Measurements from ENCODE around the gene PCA3. TPM values are rescaled to one million over a fixed set of nuclear protein-coding genes. Genes with fewer than 3 reads are reported as not detected.

Gene PCA3
- total and polyA plus RNA-seq, 7 donors = under 0.01 to 0.79 (median 0.44) TPM; not detected in 3

DNA sequence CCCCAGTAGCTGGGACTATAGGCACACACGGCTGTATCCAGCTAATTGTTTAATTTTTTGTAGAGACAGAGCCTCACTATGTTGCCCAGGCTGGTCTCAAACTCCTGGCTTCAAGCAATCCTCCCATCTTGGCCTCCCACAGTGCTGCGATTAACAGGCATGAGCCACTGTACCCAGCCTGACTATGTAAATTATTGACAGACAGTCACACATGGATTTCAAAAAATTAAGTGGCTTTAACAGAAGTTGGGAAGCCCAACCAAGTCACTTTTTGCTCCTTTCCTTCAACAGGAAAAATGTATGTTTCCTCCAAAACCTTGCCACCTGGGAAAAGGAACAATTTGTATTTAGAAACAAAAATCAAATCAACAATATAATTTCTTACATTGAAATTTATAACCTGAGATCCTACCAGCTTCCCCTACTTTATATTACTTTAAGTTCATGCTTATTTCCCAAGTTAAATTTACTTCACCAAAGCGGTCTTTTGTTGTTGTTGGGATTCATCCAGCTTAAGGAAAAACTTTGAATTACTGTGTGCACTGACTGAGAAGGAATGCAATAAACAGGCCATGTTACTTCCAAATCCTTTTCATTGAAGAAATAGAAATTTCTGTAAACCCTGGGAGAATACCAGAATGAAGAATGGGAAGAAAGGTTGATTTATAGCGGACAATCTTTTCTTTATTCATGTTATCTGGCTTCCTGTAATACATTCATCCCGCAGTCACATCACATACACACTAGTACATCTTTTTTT is 8.6 kb downstream of the PCA3 start:
- intact Hi-C loops (cut with DNase I) = no loop called here
- DNase-seq = no peak
- H3K4me1 ChIP-seq = peaks cover 0 to 14% (median 9%) of the 10 kb centered on the region in 4 donors
- TF ChIP-seq POLR2AphosphoS5 (IDR thresholded peaks at IDR 0.05) = no peak
- TF ChIP-seq EP300 (IDR thresholded peaks at IDR 0.05) = no peak
- TF ChIP-seq, protein P1, sequence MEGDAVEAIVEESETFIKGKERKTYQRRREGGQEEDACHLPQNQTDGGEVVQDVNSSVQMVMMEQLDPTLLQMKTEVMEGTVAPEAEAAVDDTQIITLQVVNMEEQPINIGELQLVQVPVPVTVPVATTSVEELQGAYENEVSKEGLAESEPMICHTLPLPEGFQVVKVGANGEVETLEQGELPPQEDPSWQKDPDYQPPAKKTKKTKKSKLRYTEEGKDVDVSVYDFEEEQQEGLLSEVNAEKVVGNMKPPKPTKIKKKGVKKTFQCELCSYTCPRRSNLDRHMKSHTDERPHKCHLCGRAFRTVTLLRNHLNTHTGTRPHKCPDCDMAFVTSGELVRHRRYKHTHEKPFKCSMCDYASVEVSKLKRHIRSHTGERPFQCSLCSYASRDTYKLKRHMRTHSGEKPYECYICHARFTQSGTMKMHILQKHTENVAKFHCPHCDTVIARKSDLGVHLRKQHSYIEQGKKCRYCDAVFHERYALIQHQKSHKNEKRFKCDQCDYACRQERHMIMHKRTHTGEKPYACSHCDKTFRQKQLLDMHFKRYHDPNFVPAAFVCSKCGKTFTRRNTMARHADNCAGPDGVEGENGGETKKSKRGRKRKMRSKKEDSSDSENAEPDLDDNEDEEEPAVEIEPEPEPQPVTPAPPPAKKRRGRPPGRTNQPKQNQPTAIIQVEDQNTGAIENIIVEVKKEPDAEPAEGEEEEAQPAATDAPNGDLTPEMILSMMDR (IDR thresholded peaks at IDR 0.05) = no peak
- no peak overlapping the region for H3K4me3 ChIP-seq
- WGBS, 2 donors = 62 to 82% methylated on average over 5 of the region's 5 CpGs
- no peak overlapping the region for H3K27ac ChIP-seq
- H3K36me3 ChIP-seq = no peaks in the 10 kb centered on the region
- H3K9me3 ChIP-seq = no peaks in the 10 kb centered on the region
- H3K27me3 ChIP-seq = no peaks in the 10 kb centered on the region

DNA sequence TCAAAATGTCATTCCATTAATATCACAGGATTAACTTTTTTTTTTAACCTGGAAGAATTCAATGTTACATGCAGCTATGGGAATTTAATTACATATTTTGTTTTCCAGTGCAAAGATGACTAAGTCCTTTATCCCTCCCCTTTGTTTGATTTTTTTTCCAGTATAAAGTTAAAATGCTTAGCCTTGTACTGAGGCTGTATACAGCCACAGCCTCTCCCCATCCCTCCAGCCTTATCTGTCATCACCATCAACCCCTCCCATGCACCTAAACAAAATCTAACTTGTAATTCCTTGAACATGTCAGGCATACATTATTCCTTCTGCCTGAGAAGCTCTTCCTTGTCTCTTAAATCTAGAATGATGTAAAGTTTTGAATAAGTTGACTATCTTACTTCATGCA is 20.6 kb downstream of the PCA3 start:
- Histone ChIP-seq H3K27ac (no peak overlapping the region), H3K4me3 (no peak overlapping the region), H3K36me3 (peaks cover 0 to 26% (median 5%) of the 10 kb centered on the region in 4 donors), H3K4me1 (peaks cover 0 to 20% (median 0%) of the 10 kb centered on the region in 4 donors), H3K27me3 (no peaks in the 10 kb centered on the region), H3K9me3 (no peaks in the 10 kb centered on the region)
- DNase-seq = no peak
- intact Hi-C loops (cut with DNase I) = no loop called here
- TF ChIP-seq EP300 (IDR thresholded peaks at IDR 0.05) = no peak
- TF ChIP-seq POLR2A (IDR thresholded peaks at IDR 0.05) = no peak

DNA sequence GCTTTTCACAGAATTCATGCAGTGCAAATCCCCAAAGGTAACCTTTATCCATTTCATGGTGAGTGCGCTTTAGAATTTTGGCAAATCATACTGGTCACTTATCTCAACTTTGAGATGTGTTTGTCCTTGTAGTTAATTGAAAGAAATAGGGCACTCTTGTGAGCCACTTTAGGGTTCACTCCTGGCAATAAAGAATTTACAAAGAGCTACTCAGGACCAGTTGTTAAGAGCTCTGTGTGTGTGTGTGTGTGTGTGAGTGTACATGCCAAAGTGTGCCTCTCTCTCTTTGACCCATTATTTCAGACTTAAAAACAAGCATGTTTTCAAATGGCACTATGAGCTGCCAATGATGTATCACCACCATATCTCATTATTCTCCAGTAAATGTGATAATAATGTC is 21.3 kb downstream of the PCA3 start:
- Histone ChIP-seq H3K36me3 (peaks cover 0 to 26% (median 5%) of the 10 kb centered on the region in 4 donors), H3K27ac (no peak overlapping the region), H3K4me1 (peaks cover 0 to 20% (median 0%) of the 10 kb centered on the region in 4 donors), H3K9me3 (no peaks in the 10 kb centered on the region), H3K4me3 (no peak overlapping the region), H3K27me3 (no peaks in the 10 kb centered on the region)
- no peak for DNase-seq
- intact Hi-C loops (cut with DNase I) = no loop called here
- TF ChIP-seq, protein P1 (IDR thresholded peaks at IDR 0.05) = no peak
- TF ChIP-seq POLR2AphosphoS5 (IDR thresholded peaks at IDR 0.05) = no peak
- no peak for TF ChIP-seq EP300 (IDR thresholded peaks at IDR 0.05)
- no peak for TF ChIP-seq POLR2A (IDR thresholded peaks at IDR 0.05)
- WGBS, 2 donors = 96 to 98% methylated on average over 1 of the region's 1 CpG

DNA sequence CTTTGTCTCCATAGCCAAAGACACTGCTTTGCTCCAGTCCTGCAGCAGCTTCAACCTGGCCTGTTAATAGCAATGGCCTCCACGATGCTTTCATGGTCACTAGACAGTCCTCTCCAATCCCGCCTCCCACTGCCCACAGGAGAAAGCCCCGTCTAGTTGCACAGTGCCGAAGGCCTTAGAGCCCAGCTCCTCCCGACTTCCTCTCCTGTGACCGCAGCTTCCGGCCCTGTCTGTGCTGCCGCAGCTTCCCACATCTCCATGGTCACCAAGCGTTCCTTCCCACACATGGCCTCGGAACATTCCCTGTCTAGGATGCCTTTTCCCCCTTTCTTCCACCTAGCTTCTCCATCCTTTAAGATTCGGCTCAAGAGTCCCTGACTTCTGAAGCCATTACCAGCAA is 23.4 kb downstream of the PCA3 start:
- Histone ChIP-seq H3K9me3 (no peaks in the 10 kb centered on the region), H3K27ac (no peak overlapping the region), H3K4me3 (no peak overlapping the region), H3K4me1 (peaks cover 0 to 20% (median 0%) of the 10 kb centered on the region in 4 donors), H3K36me3 (peaks cover 0 to 19% (median 5%) of the 10 kb centered on the region in 4 donors), H3K27me3 (no peaks in the 10 kb centered on the region)
- TF ChIP-seq EP300 (IDR thresholded peaks at IDR 0.05) (no peak), POLR2AphosphoS5 (IDR thresholded peaks at IDR 0.05) (no peak), POLR2A (IDR thresholded peaks at IDR 0.05) (no peak)
- TF ChIP-seq, protein P1 (IDR thresholded peaks at IDR 0.05) = no peak
- intact Hi-C loops (cut with DNase I) = no loop called here
- DNase-seq = no peak
- WGBS, 2 donors = 85 to 91% methylated on average over 11 of the region's 11 CpGs

DNA sequence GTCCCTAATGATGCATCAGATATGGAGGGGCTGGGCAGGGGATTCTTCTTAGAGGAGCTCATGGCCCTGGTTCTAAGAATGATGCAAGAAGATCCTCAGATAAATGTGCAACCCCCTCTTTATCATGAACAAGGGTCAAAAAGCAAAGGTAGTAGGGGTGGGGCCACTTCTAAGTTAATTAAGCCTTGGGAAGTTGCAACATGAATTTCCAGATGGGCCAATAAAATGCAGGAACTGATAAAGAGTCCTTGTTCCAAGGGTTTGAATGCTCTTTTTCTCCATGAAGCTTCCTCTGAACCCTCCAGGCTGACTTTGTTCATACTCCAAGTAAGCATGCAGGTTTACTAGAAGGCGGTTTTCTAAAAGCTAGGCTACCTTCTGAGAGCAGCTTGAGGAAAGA is 25.6 kb downstream of the PCA3 start:
- 39 to 70% methylated on average over 1 of the region's 1 CpG for WGBS, 2 donors
- Histone ChIP-seq H3K4me3 (no peak overlapping the region), H3K36me3 (peaks cover 0 to 8% (median 0%) of the 10 kb centered on the region in 4 donors), H3K9me3 (no peaks in the 10 kb centered on the region), H3K27ac (no peak overlapping the region), H3K4me1 (peaks cover 0 to 19% (median 0%) of the 10 kb centered on the region in 4 donors), H3K27me3 (no peaks in the 10 kb centered on the region)
- intact Hi-C loops (cut with DNase I) = no loop called here
- no peak for DNase-seq
- TF ChIP-seq POLR2AphosphoS5 (IDR thresholded peaks at IDR 0.05) (no peak), POLR2A (IDR thresholded peaks at IDR 0.05) (no peak), EP300 (IDR thresholded peaks at IDR 0.05) (no peak)
- TF ChIP-seq, protein P1 (IDR thresholded peaks at IDR 0.05) = no peak

All from sigmoid colon (tissue), 7 donors.